GM06990 (cell line): Measurements from ENCODE around the gene RXRA.

Experiments
- DNase-seq: peaks from one replicate; pipeline ENCODE4 v3.0.0-alpha.2; 2011; ENCODE audit not compliant: insufficient read length; ENCODE audit errors: extremely low read depth
- H3K27me3 ChIP-seq: replicated peaks from 2 replicates; pipeline ENCODE4 v1.6.0; 2011; ENCODE audit warnings: low read length; ENCODE audit not compliant: control insufficient read depth, insufficient read depth
- H3K36me3 ChIP-seq: 2 replicates; pipeline ENCODE4 v1.5.1; 2011; ENCODE audit warnings: low read length; ENCODE audit not compliant: control insufficient read depth, insufficient read depth
- H3K4me3 ChIP-seq: replicated peaks from 2 replicates; pipeline ENCODE4 v1.5.1; 2011; ENCODE audit warnings: low read depth, mild to moderate bottlenecking, control low read depth, low read length
- CTCF ChIP-seq: IDR thresholded peaks from 2 replicates; pipeline ENCODE4 v1.5.1; 2011; ENCODE audit warnings: low read length, control low read depth, mild to moderate bottlenecking, inconsistent platforms; ENCODE audit not compliant: insufficient read depth, poor library complexity, severe bottlenecking

Gene RXRA

GRCh38 chr9:134441227-134442084 lies 115.2 kb downstream of the RXRA start:
- no peak for TF ChIP-seq CTCF
- Histone ChIP-seq H3K27me3 (no peaks in the 10 kb centered on the region), H3K36me3 (peaks cover 1% of the 10 kb centered on the region; the same call in 1 of the 2 replicates), H3K4me3 (no peak overlapping the region)
- DNase-seq, result no peak

GRCh38 chr9:134442085-134442474 lies 115.8 kb downstream of the RXRA start:
- Histone ChIP-seq H3K36me3 (no peaks in the 10 kb centered on the region), H3K27me3 (no peaks in the 10 kb centered on the region), H3K4me3 (no peak overlapping the region)
- no peak for DNase-seq
- TF ChIP-seq CTCF, result no peak

- no peak for DNase-seq
- no peak for TF ChIP-seq CTCF
- no peaks in the 10 kb centered on the region for H3K36me3 ChIP-seq
- no peak overlapping the region for H3K4me3 ChIP-seq
- no peaks in the 10 kb centered on the region for H3K27me3 ChIP-seq
These were observed 116.4 kb downstream of the RXRA start for GRCh38 chr9:134442486-134443173.

GRCh38 chr9:134443174-134444037 lies 117.2 kb downstream of the RXRA start:
- Histone ChIP-seq H3K36me3 (no peaks in the 10 kb centered on the region), H3K4me3 (no peak overlapping the region), H3K27me3 (no peaks in the 10 kb centered on the region)
- peak; percentile 86 for DNase-seq
- TF ChIP-seq CTCF, result peak; percentile 98

- DNase-seq, result no peak
- Histone ChIP-seq H3K36me3 (no peaks in the 10 kb centered on the region), H3K27me3 (no peaks in the 10 kb centered on the region), H3K4me3 (no peak overlapping the region)
- TF ChIP-seq CTCF, result no peak
These were observed 117.7 kb downstream of the RXRA start for GRCh38 chr9:134444038-134444315.
